GM23248 (cell line): ENCODE results near the gene RIPPLY1.

Experiments used
- EZH2 ChIP-seq: fragments of 200-600 bp; sonication (generic); IDR thresholded peaks from 2 replicates; pipeline ENCODE4 v1.6.1; 2018; ENCODE audit warnings: antibody characterized with exemption, mild to moderate bottlenecking; ENCODE audit not compliant: insufficient read depth, poor library complexity, severe bottlenecking
- EZH2phosphoT487 ChIP-seq: fragments of 200-600 bp; sonication (generic); IDR thresholded peaks from 2 replicates; pipeline ENCODE4 v1.6.1; 2018; ENCODE audit warnings: antibody characterized with exemption, moderate library complexity, mild to moderate bottlenecking, low read depth; ENCODE audit not compliant: insufficient read depth

- TF ChIP-seq EZH2phosphoT487: no peak
- TF ChIP-seq EZH2: no peak
These were observed 40.0 kb downstream of the RIPPLY1 start for GRCh38 chrX:106862972-106863688.
